Ovary (tissue), 3 donors: Measurements from ENCODE around the gene STAC.

Experiments used
- CTCF ChIP-seq, 3 donors: fragments of 450-650 bp in 2 of 3; fragments of 200-600 bp in 1 of 3; IDR thresholded peaks; one replicate each; pipeline versions ENCODE4 v1.5.1 to v1.8.0; 2016 to 2022; ENCODE audit warnings: antibody characterized with exemption in 3 of 3, mild to moderate bottlenecking in 1 of 3
- EP300 ChIP-seq: sonication (generic); formaldehyde crosslinking; IDR thresholded peaks from one replicate; pipeline ENCODE4 v1.6.1; 2017; ENCODE audit warnings: antibody characterized with exemption
- POLR2A ChIP-seq: fragments of 450-650 bp; IDR thresholded peaks from one replicate; pipeline ENCODE4 v1.6.1; 2017; ENCODE audit warnings: antibody characterized with exemption, mild to moderate bottlenecking, moderate library complexity
- donor health status: DM: no; HTN: no; CAD: no.

GRCh38 chr3:36524560-36524959 lies 144.3 kb downstream of the STAC start:
- TF ChIP-seq CTCF (IDR thresholded peaks at IDR 0.05), result no peak
- no peak for TF ChIP-seq POLR2A
- TF ChIP-seq EP300, result no peak
